Upper lobe of left lung (tissue), 6 donors: ENCODE results near the gene OPCML. TPM values are rescaled to one million over a fixed set of nuclear protein-coding genes. Genes with fewer than 3 reads are reported as not detected.
A peak's percentile ranks its signal among the peaks of the same experiment; 100 is the strongest.

Experiments
- ATAC-seq, 2 donors: fragments of 200-7000 bp; cut with Tn5 transposase; one replicate each; pipeline ENCODE4 v1.9.1; 2022; ENCODE audit warnings: mild to moderate bottlenecking in 2 of 2, moderate library complexity in 2 of 2; ENCODE audit not compliant: low FRiP score in 2 of 2
- DNase-seq, 2 donors: peaks; one replicate each; pipeline ENCODE4 v3.0.0-alpha.2; 2019 to 2020
- H3K27ac ChIP-seq, 4 donors: fragments of 200-600 bp; sonication (generic); one replicate each; pipeline ENCODE4 v1.5.1; 2016 to 2019
- H3K27me3 ChIP-seq, 4 donors: fragments of 200-600 bp; sonication (generic); one replicate each; pipeline ENCODE4 v1.5.1; 2017 to 2019
- H3K36me3 ChIP-seq, 4 donors: fragments of 200-600 bp; sonication (generic); one replicate each; pipeline ENCODE4 v1.5.1; 2016 to 2019
- H3K4me1 ChIP-seq, 4 donors: fragments of 200-600 bp; sonication (generic); one replicate each; pipeline ENCODE4 v1.5.1; 2018 to 2019
- H3K4me3 ChIP-seq, 4 donors: fragments of 200-600 bp; sonication (generic); one replicate each; pipeline ENCODE4 v1.5.1; 2017 to 2019; ENCODE audit warnings: mild to moderate bottlenecking in 2 of 4, moderate library complexity in 1 of 4
- H3K9me3 ChIP-seq, 4 donors: fragments of 200-600 bp; sonication (generic); one replicate each; pipeline ENCODE4 v1.5.1; 2018 to 2019
- EP300 ChIP-seq, 4 donors: sonication (generic); formaldehyde crosslinking; IDR thresholded peaks; one replicate each; pipeline ENCODE4 v1.5.1; 2017; ENCODE audit warnings: antibody characterized with exemption in 4 of 4, control low read depth in 2 of 4
- POLR2A ChIP-seq, 4 donors: fragments of 450-650 bp; IDR thresholded peaks; one replicate each; pipeline ENCODE4 v1.5.1; 2016 to 2017; ENCODE audit warnings: antibody characterized with exemption in 4 of 4, mild to moderate bottlenecking in 2 of 4
- POLR2AphosphoS5 ChIP-seq, 2 donors: sonication (generic); formaldehyde crosslinking; IDR thresholded peaks; one replicate each; pipeline ENCODE4 v1.5.1; 2017; ENCODE audit warnings: antibody characterized with exemption in 2 of 2
- WGBS, 2 donors: methylation state at CpG; one replicate each; pipeline ENCODE4 v1.1.5; 2017 to 2018; 5-methylcytosine and 5-hydroxymethylcytosine counted together
- total RNA-seq, 6 donors: library from RNA; depleted of rRNA in 4 of 6; stranded (reverse); fragments of >200 nt in 4 of 6; gene quantifications; one replicate each; pipeline versions ENCODE4 v1.1.0 to v1.2.1, GENCODE V29; 2016 to 2021
- TF ChIP-seq, protein P1 (sequence below), 6 experiments: fragments of 450-650 bp in 4 of 6; fragments of 200-600 bp in 2 of 6; sonication (generic) in 2 of 6; IDR thresholded peaks; one replicate each; pipeline ENCODE4 v1.5.1; 2016 to 2019; ENCODE audit warnings: antibody characterized with exemption in 6 of 6
- donor health status: DM: no; HTN: no; CAD: no; lungs with moderate emphysema.
- donor health status: DM: no; HTN: yes; CAD: no; lungs with severe emphysema.

OPCML gene
- total RNA-seq, 6 donors from 2014 or later = 0.10 TPM; not detected in 5

DNA sequence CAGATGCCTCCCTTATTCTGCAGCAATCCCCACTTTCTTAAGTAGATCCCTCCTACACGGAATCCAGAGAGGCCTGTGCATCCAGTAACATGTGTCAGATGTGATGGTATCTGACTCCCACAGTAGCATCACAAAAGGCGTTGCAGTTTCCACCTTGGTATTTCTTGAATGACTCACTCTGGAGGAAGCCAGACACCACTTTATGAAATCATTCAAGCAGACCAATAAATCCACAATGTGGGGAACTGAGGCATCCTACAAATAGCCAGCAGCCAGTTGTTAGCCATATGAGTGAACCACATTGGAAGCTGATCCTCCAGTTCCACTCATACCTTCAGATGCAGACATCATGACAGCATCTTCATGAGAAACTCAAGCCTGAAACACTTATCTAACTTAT is 798.1 kb downstream of the OPCML start:
- Histone ChIP-seq H3K36me3 (no peaks in the 10 kb centered on the region), H3K4me1 (no peaks in the 10 kb centered on the region), H3K9me3 (no peaks in the 10 kb centered on the region), H3K27me3 (no peaks in the 10 kb centered on the region), H3K27ac (no peak overlapping the region), H3K4me3 (no peak overlapping the region)
- no peak for DNase-seq
- ATAC-seq = no peak
- 72% methylated on average over 2 of the region's 2 CpGs for WGBS, 2 donors
- no peak for TF ChIP-seq POLR2A (IDR thresholded peaks at IDR 0.05)
- TF ChIP-seq, protein P1, sequence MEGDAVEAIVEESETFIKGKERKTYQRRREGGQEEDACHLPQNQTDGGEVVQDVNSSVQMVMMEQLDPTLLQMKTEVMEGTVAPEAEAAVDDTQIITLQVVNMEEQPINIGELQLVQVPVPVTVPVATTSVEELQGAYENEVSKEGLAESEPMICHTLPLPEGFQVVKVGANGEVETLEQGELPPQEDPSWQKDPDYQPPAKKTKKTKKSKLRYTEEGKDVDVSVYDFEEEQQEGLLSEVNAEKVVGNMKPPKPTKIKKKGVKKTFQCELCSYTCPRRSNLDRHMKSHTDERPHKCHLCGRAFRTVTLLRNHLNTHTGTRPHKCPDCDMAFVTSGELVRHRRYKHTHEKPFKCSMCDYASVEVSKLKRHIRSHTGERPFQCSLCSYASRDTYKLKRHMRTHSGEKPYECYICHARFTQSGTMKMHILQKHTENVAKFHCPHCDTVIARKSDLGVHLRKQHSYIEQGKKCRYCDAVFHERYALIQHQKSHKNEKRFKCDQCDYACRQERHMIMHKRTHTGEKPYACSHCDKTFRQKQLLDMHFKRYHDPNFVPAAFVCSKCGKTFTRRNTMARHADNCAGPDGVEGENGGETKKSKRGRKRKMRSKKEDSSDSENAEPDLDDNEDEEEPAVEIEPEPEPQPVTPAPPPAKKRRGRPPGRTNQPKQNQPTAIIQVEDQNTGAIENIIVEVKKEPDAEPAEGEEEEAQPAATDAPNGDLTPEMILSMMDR (IDR thresholded peaks at IDR 0.05) = no peak
- no peak for TF ChIP-seq POLR2AphosphoS5 (IDR thresholded peaks at IDR 0.05)
- no peak for TF ChIP-seq EP300 (IDR thresholded peaks at IDR 0.05)

DNA sequence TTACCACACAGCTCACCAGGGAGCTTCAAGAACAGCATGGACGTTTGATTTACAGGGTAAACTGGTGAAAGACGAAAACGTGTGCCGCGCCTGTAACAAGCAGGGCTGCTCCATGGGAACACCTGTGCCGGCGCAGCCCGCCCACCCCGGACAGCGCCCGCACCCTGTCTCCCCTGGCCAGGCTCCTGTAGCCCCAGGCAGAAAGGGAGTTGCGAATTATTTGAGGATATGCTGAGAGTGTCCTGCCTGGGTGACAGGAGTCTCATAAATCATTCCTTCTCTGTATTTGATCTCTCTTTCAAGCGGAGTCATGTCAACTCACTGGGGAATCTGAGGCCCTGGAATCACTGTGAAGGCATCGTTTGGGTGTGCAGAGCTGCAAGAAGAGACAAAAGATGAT is 804.3 kb downstream of the OPCML start:
- DNase-seq (peak in 1 of 2 donors; percentile 61), ATAC-seq (no peak)
- no peak overlapping the region for H3K27ac ChIP-seq
- H3K9me3 ChIP-seq = no peaks in the 10 kb centered on the region
- no peak overlapping the region for H3K4me3 ChIP-seq
- no peaks in the 10 kb centered on the region for H3K27me3 ChIP-seq
- H3K36me3 ChIP-seq = no peaks in the 10 kb centered on the region
- no peak for TF ChIP-seq POLR2A (IDR thresholded peaks at IDR 0.05)
- TF ChIP-seq, protein P1 (IDR thresholded peaks at IDR 0.05) = no peak
- no peak for TF ChIP-seq POLR2AphosphoS5 (IDR thresholded peaks at IDR 0.05)
- no peak for TF ChIP-seq EP300 (IDR thresholded peaks at IDR 0.05)
- 88 to 89% methylated on average over 14 of the region's 14 CpGs for WGBS, 2 donors
- H3K4me1 ChIP-seq = no peaks in the 10 kb centered on the region

DNA sequence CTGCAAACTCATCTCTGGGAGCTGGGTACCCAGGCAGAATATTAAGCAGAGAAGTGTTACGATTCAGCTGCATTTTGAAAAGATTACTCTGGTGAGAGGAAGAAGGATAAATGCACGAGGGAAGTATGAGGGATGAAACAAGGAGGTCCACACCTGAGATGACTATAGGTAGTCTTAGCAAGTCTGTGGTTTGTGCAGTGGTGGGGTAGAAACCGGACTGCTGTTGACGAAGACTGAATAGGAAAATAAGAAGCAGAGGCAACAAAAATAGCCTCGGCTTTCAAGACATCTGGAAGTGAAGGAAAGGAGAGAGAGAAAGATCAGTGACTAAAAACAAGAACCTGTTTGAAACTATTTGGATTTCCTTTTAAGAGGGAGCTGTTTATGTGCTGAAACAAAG is 810.8 kb downstream of the OPCML start:
- H3K4me3 ChIP-seq = no peak overlapping the region
- no peak for ATAC-seq
- no peaks in the 10 kb centered on the region for H3K9me3 ChIP-seq

DNA sequence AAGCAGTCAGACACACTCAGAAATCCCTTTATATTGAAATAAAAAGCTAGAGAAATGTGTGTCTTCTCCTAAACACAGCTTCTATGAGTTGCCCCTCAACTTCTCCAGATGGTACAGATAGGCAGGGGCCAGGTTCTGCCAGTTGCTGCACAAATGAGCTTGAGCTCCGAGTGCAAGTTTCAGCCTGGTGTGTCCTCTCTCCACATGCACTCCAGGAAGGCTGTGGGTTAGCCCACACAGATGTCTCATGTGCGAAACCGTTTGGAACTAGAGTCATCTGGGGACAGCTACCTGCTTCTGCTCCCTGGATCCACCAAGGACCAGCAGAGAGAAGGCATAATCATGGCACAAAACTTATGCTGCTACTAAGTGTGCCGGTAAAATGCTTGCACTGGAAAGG is 812.6 kb downstream of the OPCML start:
- H3K36me3 ChIP-seq = no peaks in the 10 kb centered on the region
- no peaks in the 10 kb centered on the region for H3K4me1 ChIP-seq
- 77 to 100% methylated on average over 2 to 4 of the region's 4 CpGs for WGBS, 2 donors
- ATAC-seq (peak in 1 of 2 donors; percentile 44), DNase-seq (no peak)
- TF ChIP-seq POLR2A (IDR thresholded peaks at IDR 0.05) (no peak), EP300 (IDR thresholded peaks at IDR 0.05) (no peak), POLR2AphosphoS5 (IDR thresholded peaks at IDR 0.05) (no peak)
- TF ChIP-seq, protein P1 (IDR thresholded peaks at IDR 0.05) = no peak
- no peaks in the 10 kb centered on the region for H3K9me3 ChIP-seq
- no peak overlapping the region for H3K4me3 ChIP-seq
- no peaks in the 10 kb centered on the region for H3K27me3 ChIP-seq
- H3K27ac ChIP-seq = no peak overlapping the region

More for the DNA sequence above, 810.8 kb downstream of the OPCML start:
- no peak for DNase-seq
- H3K27ac ChIP-seq = no peak overlapping the region
- H3K36me3 ChIP-seq = no peaks in the 10 kb centered on the region
- 80% methylated on average over 5 of the region's 5 CpGs for WGBS, 2 donors
- H3K27me3 ChIP-seq = no peaks in the 10 kb centered on the region
- TF ChIP-seq POLR2AphosphoS5 (IDR thresholded peaks at IDR 0.05) (no peak), EP300 (IDR thresholded peaks at IDR 0.05) (no peak), POLR2A (IDR thresholded peaks at IDR 0.05) (no peak)
- TF ChIP-seq, protein P1 (IDR thresholded peaks at IDR 0.05) = no peak
- no peaks in the 10 kb centered on the region for H3K4me1 ChIP-seq
